ENCODE results near the gene FAM131B.

FAM131B gene

GRCh38 chr7:143379611-143380259 is 17.2 kb upstream of the FAM131B start:
- TF ChIP-seq ISL1 (CRISPR knock-in tag; IDR thresholded peaks at IDR 0.05) = 0 out of 2 replicates have a peak, but pooled peaks have one; percentile 24
- TF ChIP-seq ZC3H10 (CRISPR knock-in tag; IDR thresholded peaks at IDR 0.05) = no peak
- ATAC-seq = no peak

DNA sequence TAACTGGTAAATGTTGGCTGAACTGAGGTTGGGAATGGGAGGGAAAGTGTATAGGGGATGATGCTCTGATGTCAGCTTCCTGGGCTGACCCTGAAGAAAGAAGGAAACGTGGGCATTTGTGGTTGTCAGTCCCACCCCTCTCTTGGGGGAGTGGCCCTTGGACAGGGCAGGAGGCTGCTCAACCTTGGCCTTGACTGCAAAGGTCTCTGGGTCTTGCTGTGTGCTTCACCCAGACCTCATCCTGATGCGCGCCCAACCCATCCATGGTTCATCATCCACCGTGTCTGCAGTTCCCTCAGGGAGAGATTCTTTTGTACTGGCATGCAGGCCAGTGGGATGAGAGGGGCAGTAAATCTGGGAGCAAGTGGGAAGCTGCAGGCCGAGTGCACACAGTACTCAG is 13.9 kb upstream of the FAM131B start:
- TF ChIP-seq PPARA (CRISPR knock-in tag; IDR thresholded peaks at IDR 0.05; ENCODE audit: borderline replicate concordance) (no peak), TCF4 (CRISPR knock-in tag; IDR thresholded peaks at IDR 0.05; ENCODE audit: borderline replicate concordance) (no peak)
- ATAC-seq = no peak

DNA sequence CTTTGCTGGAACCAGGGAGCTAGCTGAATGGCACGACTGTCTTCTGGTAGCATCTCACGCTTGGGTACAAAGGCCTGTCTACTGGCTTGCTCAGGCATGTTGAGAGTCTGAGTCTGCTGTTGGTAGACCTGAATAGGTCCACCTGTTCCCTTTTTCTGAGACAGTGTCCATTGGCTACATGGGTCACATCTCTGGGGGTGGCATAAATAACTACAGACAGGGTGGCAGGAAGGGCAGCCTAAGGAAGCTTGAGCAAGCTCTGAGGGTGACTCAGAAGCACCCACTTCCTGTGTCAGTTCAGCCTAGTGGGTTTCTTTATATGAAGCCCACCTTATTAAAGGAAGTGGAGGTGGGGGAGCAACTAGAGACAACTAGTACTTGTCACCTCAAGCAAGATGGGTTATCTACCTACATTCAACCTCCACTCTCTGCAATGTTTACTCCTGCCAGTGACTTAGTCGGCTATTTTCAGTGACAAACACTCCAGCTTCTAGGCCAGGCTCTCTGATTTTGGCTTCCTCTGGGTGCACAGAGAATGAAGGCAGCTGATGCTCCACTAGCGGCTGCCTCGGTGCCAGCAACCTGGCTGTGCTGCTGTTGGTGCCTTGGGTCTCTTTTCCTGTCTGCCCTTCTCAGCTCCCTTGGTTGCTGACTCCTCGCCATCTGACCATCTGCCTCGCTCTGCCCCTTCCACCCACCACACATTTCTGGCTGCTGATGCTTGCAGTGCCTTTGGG is 13.0 kb upstream of the FAM131B start:
- TF ChIP-seq ZFP30 (CRISPR knock-in tag; IDR thresholded peaks at IDR 0.05) (no peak), SNAI2 (CRISPR knock-in tag; IDR thresholded peaks at IDR 0.05) (no peak), ZNF8 (CRISPR knock-in tag; IDR thresholded peaks at IDR 0.05) (no peak), GLIS3 (CRISPR knock-in tag; IDR thresholded peaks at IDR 0.05) (no peak)
- ATAC-seq = peak; percentile 1; the same call in 2 of the 3 replicates

GRCh38 chr7:143374561-143374960 is 12.0 kb upstream of the FAM131B start:
- no peak for ATAC-seq
- TF ChIP-seq SNAI2 (CRISPR knock-in tag; IDR thresholded peaks at IDR 0.05) (no peak), CSDC2 (CRISPR knock-in tag; IDR thresholded peaks at IDR 0.05) (no peak)

GRCh38 chr7:143373255-143373794 is 10.8 kb upstream of the FAM131B start:
- ATAC-seq = no peak
- TF ChIP-seq SNAI2 (CRISPR knock-in tag; IDR thresholded peaks at IDR 0.05) = no peak
- no peak for TF ChIP-seq TSHZ2 (CRISPR knock-in tag; IDR thresholded peaks at IDR 0.05)
- TF ChIP-seq, protein P1, sequence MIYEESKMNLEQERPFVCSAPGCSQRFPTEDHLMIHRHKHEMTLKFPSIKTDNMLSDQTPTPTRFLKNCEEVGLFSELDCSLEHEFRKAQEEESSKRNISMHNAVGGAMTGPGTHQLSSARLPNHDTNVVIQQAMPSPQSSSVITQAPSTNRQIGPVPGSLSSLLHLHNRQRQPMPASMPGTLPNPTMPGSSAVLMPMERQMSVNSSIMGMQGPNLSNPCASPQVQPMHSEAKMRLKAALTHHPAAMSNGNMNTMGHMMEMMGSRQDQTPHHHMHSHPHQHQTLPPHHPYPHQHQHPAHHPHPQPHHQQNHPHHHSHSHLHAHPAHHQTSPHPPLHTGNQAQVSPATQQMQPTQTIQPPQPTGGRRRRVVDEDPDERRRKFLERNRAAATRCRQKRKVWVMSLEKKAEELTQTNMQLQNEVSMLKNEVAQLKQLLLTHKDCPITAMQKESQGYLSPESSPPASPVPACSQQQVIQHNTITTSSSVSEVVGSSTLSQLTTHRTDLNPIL (CRISPR knock-in tag; IDR thresholded peaks at IDR 0.05; ENCODE audit: low read depth) = no peak
- no peak for TF ChIP-seq RARB (CRISPR knock-in tag; IDR thresholded peaks at IDR 0.05)
- TF ChIP-seq ISL1 (CRISPR knock-in tag; IDR thresholded peaks at IDR 0.05) = no peak
- TF ChIP-seq ZC3H10 (CRISPR knock-in tag; IDR thresholded peaks at IDR 0.05) = no peak
- TF ChIP-seq OSR1 (CRISPR knock-in tag; IDR thresholded peaks at IDR 0.05) = no peak
- TF ChIP-seq ZNF70 (CRISPR knock-in tag; IDR thresholded peaks at IDR 0.05) = no peak
- no peak for TF ChIP-seq TCF4 (CRISPR knock-in tag; IDR thresholded peaks at IDR 0.05; ENCODE audit: borderline replicate concordance)
- TF ChIP-seq ZNF565 (CRISPR knock-in tag; conservative IDR thresholded peaks at IDR 0.05; ENCODE audit: low read depth) = no peak
- no peak for TF ChIP-seq GLIS3 (CRISPR knock-in tag; IDR thresholded peaks at IDR 0.05)
- TF ChIP-seq POU6F1 (CRISPR knock-in tag; IDR thresholded peaks at IDR 0.05; ENCODE audit: borderline replicate concordance, low read depth) = no peak
- TF ChIP-seq, protein P2, sequence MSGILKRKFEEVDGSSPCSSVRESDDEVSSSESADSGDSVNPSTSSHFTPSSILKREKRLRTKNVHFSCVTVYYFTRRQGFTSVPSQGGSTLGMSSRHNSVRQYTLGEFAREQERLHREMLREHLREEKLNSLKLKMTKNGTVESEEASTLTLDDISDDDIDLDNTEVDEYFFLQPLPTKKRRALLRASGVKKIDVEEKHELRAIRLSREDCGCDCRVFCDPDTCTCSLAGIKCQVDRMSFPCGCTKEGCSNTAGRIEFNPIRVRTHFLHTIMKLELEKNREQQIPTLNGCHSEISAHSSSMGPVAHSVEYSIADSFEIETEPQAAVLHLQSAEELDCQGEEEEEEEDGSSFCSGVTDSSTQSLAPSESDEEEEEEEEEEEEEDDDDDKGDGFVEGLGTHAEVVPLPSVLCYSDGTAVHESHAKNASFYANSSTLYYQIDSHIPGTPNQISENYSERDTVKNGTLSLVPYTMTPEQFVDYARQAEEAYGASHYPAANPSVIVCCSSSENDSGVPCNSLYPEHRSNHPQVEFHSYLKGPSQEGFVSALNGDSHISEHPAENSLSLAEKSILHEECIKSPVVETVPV (CRISPR knock-in tag; IDR thresholded peaks at IDR 0.05) = no peak
- no peak for TF ChIP-seq ZNF8 (CRISPR knock-in tag; IDR thresholded peaks at IDR 0.05)
- TF ChIP-seq ZFP3 (CRISPR knock-in tag; IDR thresholded peaks at IDR 0.05) = no peak

Measured in SK-N-SH treated with all-trans-retinoic acid at 6 μM for 48 hours (cell line).